GM12873 (cell line): ENCODE measurements around the gene WNT1.

Experiments used
- CTCF ChIP-seq: IDR thresholded peaks from 2 replicates; pipeline ENCODE4 v1.5.1; 2012; ENCODE audit warnings: low read depth, mild to moderate bottlenecking, moderate library complexity, low read length, control low read depth; ENCODE audit not compliant: insufficient read depth; ENCODE audit errors: missing control alignments

The WNT1 gene

GRCh38 chr12:48970702-48971334, 7.3 kb upstream of the WNT1 start:
- no peak for TF ChIP-seq CTCF

GRCh38 chr12:48972213-48972951, 5.7 kb upstream of the WNT1 start:
- peak; percentile 20 for TF ChIP-seq CTCF

- no peak for TF ChIP-seq CTCF
Observed at GRCh38 chr12:48972952-48973483, 5.1 kb upstream of the WNT1 start.

GRCh38 chr12:48973531-48973930, 4.6 kb upstream of the WNT1 start:
- no peak for TF ChIP-seq CTCF

GRCh38 chr12:48973941-48974673, 4.0 kb upstream of the WNT1 start:
- peak; percentile 63 for TF ChIP-seq CTCF

- peak; percentile 81 for TF ChIP-seq CTCF
Observed at GRCh38 chr12:48977290-48978281, 536 bp upstream of the WNT1 start.
